Thyroid gland (tissue), 4 donors: ENCODE measurements around the gene UGT1A7. TPM values are rescaled to one million over a fixed set of nuclear protein-coding genes. Genes with fewer than 3 reads are reported as not detected.

ENCODE experiments used
- DNase-seq, 2 donors: peaks; one replicate each; pipeline ENCODE4 v3.0.0-alpha.2; 2019
- H3K27ac ChIP-seq, 3 donors: fragments of 200-600 bp; sonication (generic); 1 replicate in 2 of 3; 2 replicates in 1 of 3; pipeline ENCODE4 v1.5.1; 2016 to 2019; ENCODE audit warnings: mild to moderate bottlenecking in 1 of 3, moderate library complexity in 1 of 3
- H3K27me3 ChIP-seq: fragments of 200-600 bp; sonication (generic); one replicate; pipeline ENCODE4 v1.5.1; 2019
- H3K36me3 ChIP-seq, 2 donors: fragments of 200-600 bp; sonication (generic); one replicate each; pipeline ENCODE4 v1.5.1; 2016 to 2019
- H3K4me1 ChIP-seq, 2 donors: fragments of 200-600 bp; sonication (generic); one replicate each; pipeline ENCODE4 v1.5.1; 2017 to 2019
- H3K4me3 ChIP-seq, 3 donors: fragments of 200-600 bp; sonication (generic); replicated peaks in 1 of 3; 1 replicate in 2 of 3; 2 replicates in 1 of 3; pipeline ENCODE4 v1.5.1; 2016; ENCODE audit warnings: mild to moderate bottlenecking in 1 of 3
- H3K9me3 ChIP-seq: fragments of 200-600 bp; sonication (generic); one replicate; pipeline ENCODE4 v1.5.1; 2017
- CTCF ChIP-seq, 6 experiments: fragments of 200-600 bp in 3 of 6; fragments of 450-650 bp in 3 of 6; sonication (generic) in 3 of 6; IDR thresholded peaks; one replicate each; pipeline ENCODE4 v1.5.1; 2016 to 2019; ENCODE audit warnings: antibody characterized with exemption in 6 of 6, mild to moderate bottlenecking in 2 of 6, inconsistent platforms in 1 of 6, moderate library complexity in 1 of 6
- POLR2A ChIP-seq, 2 donors: fragments of 450-650 bp; IDR thresholded peaks; one replicate each; pipeline ENCODE4 v1.6.1; 2017; ENCODE audit warnings: antibody characterized with exemption in 2 of 2, mild to moderate bottlenecking in 2 of 2, moderate library complexity in 1 of 2
- WGBS, 2 donors: methylation state at CpG; one replicate each; pipeline ENCODE4 v1.1.5; 2017; 5-methylcytosine and 5-hydroxymethylcytosine counted together
- intact Hi-C: fragments of 100-400 bp; cut with DNase I; formaldehyde crosslinking; loops from one replicate; pipeline ENCODE4 v1.15.1; 2023
- total RNA-seq, 4 donors: library from RNA; depleted of rRNA; stranded (reverse); fragments of >200 nt; gene quantifications; one replicate each; pipeline ENCODE4 v1.2.3, GENCODE V29; 2016

The UGT1A7 gene
- total RNA-seq, 4 donors from 2014 or later: not detected

- TF ChIP-seq CTCF (IDR thresholded peaks at IDR 0.05): no peak
- no peak overlapping the region for H3K27ac ChIP-seq
- no peak for DNase-seq
- H3K36me3 ChIP-seq: no peaks in the 10 kb centered on the region
- H3K4me3 ChIP-seq: no peak overlapping the region
- H3K9me3 ChIP-seq: no peaks in the 10 kb centered on the region
- H3K4me1 ChIP-seq: no peaks in the 10 kb centered on the region
- intact Hi-C loops: no loop called here
- 86 to 99% methylated on average over 5 of the region's 5 CpGs for WGBS, 2 donors
- no peaks in the 10 kb centered on the region for H3K27me3 ChIP-seq
Observed at GRCh38 chr2:233773854-233774253, 92.2 kb downstream of the UGT1A7 start.

GRCh38 chr2:233775414-233775813 is 93.7 kb downstream of the UGT1A7 start:
- Histone ChIP-seq H3K27ac (no peak overlapping the region), H3K36me3 (no peaks in the 10 kb centered on the region), H3K9me3 (no peaks in the 10 kb centered on the region), H3K27me3 (no peaks in the 10 kb centered on the region), H3K4me3 (no peak overlapping the region), H3K4me1 (no peaks in the 10 kb centered on the region)
- intact Hi-C loops: no loop called here
- 89 to 97% methylated on average over 4 to 6 of the region's 6 CpGs for WGBS, 2 donors
- DNase-seq: no peak
- TF ChIP-seq CTCF (IDR thresholded peaks at IDR 0.05): no peak
- no peak for TF ChIP-seq POLR2A (IDR thresholded peaks at IDR 0.05)

- Histone ChIP-seq H3K4me3 (no peak within 1 kb of the TSS), H3K27me3 (no peaks in the 10 kb centered on the region), H3K9me3 (no peaks in the 10 kb centered on the region), H3K4me1 (no peaks in the 10 kb centered on the region), H3K36me3 (no peaks in the 10 kb centered on the region), H3K27ac (no peak within 1 kb of the TSS)
- 89 to 92% methylated on average over 2 of the region's 2 CpGs for WGBS, 2 donors
- DNase-seq: no peak
- intact Hi-C loops: no loop called here
- TF ChIP-seq CTCF (IDR thresholded peaks at IDR 0.05): no peak
- no peak for TF ChIP-seq POLR2A (IDR thresholded peaks at IDR 0.05)
Observed at GRCh38 chr2:233778030-233778429, 96.3 kb downstream of the UGT1A7 start, which contains the start of gene MROH2A. MROH2A (plus strand) TSS chr2:233778330; CDS start chr2:233779359, 1,029 bp downstream.

- no peaks in the 10 kb centered on the region for H3K4me1 ChIP-seq
- WGBS, 2 donors: 93 to 94% methylated on average over 3 to 4 of the region's 4 CpGs
- intact Hi-C loops: no loop called here
Observed at GRCh38 chr2:233779722-233780121, 98.0 kb downstream of the UGT1A7 start.

GRCh38 chr2:233780771-233781170 is 99.1 kb downstream of the UGT1A7 start:
- DNase-seq: no peak
- H3K4me1 ChIP-seq: no peaks in the 10 kb centered on the region
- no peaks in the 10 kb centered on the region for H3K36me3 ChIP-seq
- no peak overlapping the region for H3K27ac ChIP-seq
- H3K4me3 ChIP-seq: no peak overlapping the region
- no peaks in the 10 kb centered on the region for H3K9me3 ChIP-seq
- intact Hi-C loops: no loop called here
- no peak for TF ChIP-seq POLR2A (IDR thresholded peaks at IDR 0.05)
- no peak for TF ChIP-seq CTCF (IDR thresholded peaks at IDR 0.05)
- H3K27me3 ChIP-seq: no peaks in the 10 kb centered on the region
- WGBS, 2 donors: 88 to 89% methylated on average over 4 of the region's 4 CpGs

More at GRCh38 chr2:233779722-233780121, 98.0 kb downstream of the UGT1A7 start:
- Histone ChIP-seq H3K9me3 (no peaks in the 10 kb centered on the region), H3K36me3 (no peaks in the 10 kb centered on the region), H3K27ac (no peak overlapping the region), H3K4me3 (no peak overlapping the region), H3K27me3 (no peaks in the 10 kb centered on the region)
- no peak for DNase-seq
- TF ChIP-seq CTCF (IDR thresholded peaks at IDR 0.05) (no peak), POLR2A (IDR thresholded peaks at IDR 0.05) (no peak)
